Measurements from ENCODE around the gene NRXN3. TPM values are rescaled to one million over a fixed set of nuclear protein-coding genes. Genes with fewer than 3 reads are reported as not detected.

NRXN3 gene
- total and polyA plus RNA-seq, 2 experiments from 2014 or later = 1.0 to 1.8 TPM

DNA sequence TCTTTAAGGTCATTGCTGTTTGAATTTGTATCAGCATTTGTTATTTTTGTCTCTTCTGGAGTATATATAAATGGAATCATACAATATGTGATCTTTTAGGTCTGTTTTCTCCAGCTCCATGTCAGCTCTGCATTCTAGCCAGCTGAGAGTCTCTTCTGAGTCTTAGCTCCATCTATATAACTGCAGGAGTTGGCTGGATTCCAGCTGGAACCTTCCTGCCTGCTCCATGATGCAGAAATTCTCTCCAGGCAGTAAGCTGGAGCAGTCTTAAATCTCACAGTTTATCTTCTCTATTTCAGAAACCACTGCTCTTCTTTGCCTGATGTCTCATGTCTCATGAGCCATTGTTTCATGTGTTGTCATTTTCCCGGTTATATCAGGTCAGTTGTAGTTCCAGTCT lies 827.6 kb downstream of the NRXN3 start:
- Mint-ChIP-seq H3K9me3 (no peaks in the 10 kb centered on the region), H3K27me3 (ENCODE audit: insufficient read depth, low read depth, poor library complexity) (peaks cover 2% of the 10 kb centered on the region), H3K36me3 (ENCODE audit: low read depth) (no peaks in the 10 kb centered on the region), H3K27ac (no peak overlapping the region), H3K4me3 (no peak overlapping the region), H3K4me1 (peaks cover 5% of the 10 kb centered on the region; the same call in 1 of the 3 replicates)
- Histone ChIP-seq H4K20me1 (replicated peaks; ENCODE audit: insufficient read depth) (no peaks in the 10 kb centered on the region), H3K9me2 (ENCODE audit: insufficient read depth) (no peaks in the 10 kb centered on the region), H2AFZ (no peak overlapping the region), H3K4me2 (no peak overlapping the region), H3F3A (replicated peaks; ENCODE audit: low read depth) (no peaks in the 10 kb centered on the region), H3K27ac (ENCODE audit: low read depth) (no peak overlapping the region), H3K4me3 (no peak overlapping the region), H3K27me3 (ENCODE audit: insufficient read depth) (no peaks in the 10 kb centered on the region), H3K4me1 (ENCODE audit: insufficient read depth) (no peaks in the 10 kb centered on the region), H3K79me2 (replicated peaks; ENCODE audit: insufficient read depth) (no peaks in the 10 kb centered on the region), H3K36me3 (ENCODE audit: insufficient read depth) (no peaks in the 10 kb centered on the region)
- ATAC-seq (no peak), DNase-seq (ENCODE audit: low spot score) (no peak)
- TF ChIP-seq CREB1 (CRISPR knock-in tag; IDR thresholded peaks at IDR 0.05; ENCODE audit: low read depth) (no peak), NANOG (IDR thresholded peaks at IDR 0.05; ENCODE audit: borderline replicate concordance) (no peak), ZNF331 (CRISPR knock-in tag; IDR thresholded peaks at IDR 0.05; ENCODE audit: low read depth) (no peak), JUNB (IDR thresholded peaks at IDR 0.05; ENCODE audit: unreplicated experiment) (no peak)

DNA sequence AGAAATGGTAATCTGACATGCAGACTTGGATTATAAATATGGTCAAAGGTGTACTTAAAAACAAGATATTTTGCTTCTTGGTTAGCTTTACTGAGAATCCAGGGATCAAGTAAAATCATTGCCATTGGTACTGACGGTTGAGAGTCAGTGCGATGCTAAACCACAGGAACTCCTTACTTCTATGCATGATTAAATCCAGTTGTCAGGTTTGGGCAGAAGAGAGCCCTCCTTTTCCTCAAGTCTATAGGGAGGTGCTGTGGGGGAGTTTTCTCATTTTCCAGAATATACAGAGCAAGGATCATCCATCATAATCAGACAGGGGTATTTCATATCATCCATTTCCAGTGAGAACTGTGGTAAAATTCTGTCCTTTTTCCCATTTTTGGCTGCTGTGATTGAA lies 839.1 kb downstream of the NRXN3 start:
- no peak overlapping the region for H3K27ac Mint-ChIP-seq
- H3K4me3 Mint-ChIP-seq = no peak overlapping the region
- H3K9me2 ChIP-seq (ENCODE audit: insufficient read depth) = no peaks in the 10 kb centered on the region
- no peaks in the 10 kb centered on the region for H3K4me1 ChIP-seq (ENCODE audit: insufficient read depth)
- 0 out of 2 replicates have a peak, but pooled peaks cover 3% of the 10 kb centered on the region for H4K20me1 ChIP-seq (replicated peaks; ENCODE audit: insufficient read depth)
- DNase-seq (ENCODE audit: low spot score) (no peak), ATAC-seq (no peak)
- no peak overlapping the region for H2AFZ ChIP-seq
- no peaks in the 10 kb centered on the region for H3K27me3 ChIP-seq (ENCODE audit: insufficient read depth)
- no peaks in the 10 kb centered on the region for H3K36me3 Mint-ChIP-seq (ENCODE audit: low read depth)
- no peaks in the 10 kb centered on the region for H3F3A ChIP-seq (replicated peaks; ENCODE audit: low read depth)
- 0 out of 2 replicates have a peak, but pooled peaks cover 4% of the 10 kb centered on the region for H3K36me3 ChIP-seq (ENCODE audit: insufficient read depth)
- H3K27ac ChIP-seq (ENCODE audit: low read depth) = no peak overlapping the region
- no peak overlapping the region for H3K4me2 ChIP-seq
- no peaks in the 10 kb centered on the region for H3K9me3 Mint-ChIP-seq
- no peak overlapping the region for H3K4me3 ChIP-seq
- no peaks in the 10 kb centered on the region for H3K27me3 Mint-ChIP-seq (ENCODE audit: insufficient read depth, low read depth, poor library complexity)
- H3K4me1 Mint-ChIP-seq = peaks cover 5% of the 10 kb centered on the region; the same call in 2 of the 3 replicates
- no peaks in the 10 kb centered on the region for H3K79me2 ChIP-seq (replicated peaks; ENCODE audit: insufficient read depth)
- TF ChIP-seq ZNF331 (CRISPR knock-in tag; IDR thresholded peaks at IDR 0.05; ENCODE audit: low read depth) (no peak), CREB1 (CRISPR knock-in tag; IDR thresholded peaks at IDR 0.05; ENCODE audit: low read depth) (no peak), POLR2AphosphoS5 (IDR thresholded peaks at IDR 0.05; ENCODE audit: low read depth) (no peak), NANOG (IDR thresholded peaks at IDR 0.05; ENCODE audit: borderline replicate concordance) (no peak), ZNF114 (CRISPR knock-in tag; IDR thresholded peaks at IDR 0.05) (no peak), EZH2 (IDR thresholded peaks at IDR 0.05; ENCODE audit: low read depth, unreplicated experiment) (no peak), JUNB (IDR thresholded peaks at IDR 0.05; ENCODE audit: unreplicated experiment) (no peak), EZH2phosphoT487 (IDR thresholded peaks at IDR 0.05; ENCODE audit: unreplicated experiment) (no peak)
- TF ChIP-seq, protein P1, sequence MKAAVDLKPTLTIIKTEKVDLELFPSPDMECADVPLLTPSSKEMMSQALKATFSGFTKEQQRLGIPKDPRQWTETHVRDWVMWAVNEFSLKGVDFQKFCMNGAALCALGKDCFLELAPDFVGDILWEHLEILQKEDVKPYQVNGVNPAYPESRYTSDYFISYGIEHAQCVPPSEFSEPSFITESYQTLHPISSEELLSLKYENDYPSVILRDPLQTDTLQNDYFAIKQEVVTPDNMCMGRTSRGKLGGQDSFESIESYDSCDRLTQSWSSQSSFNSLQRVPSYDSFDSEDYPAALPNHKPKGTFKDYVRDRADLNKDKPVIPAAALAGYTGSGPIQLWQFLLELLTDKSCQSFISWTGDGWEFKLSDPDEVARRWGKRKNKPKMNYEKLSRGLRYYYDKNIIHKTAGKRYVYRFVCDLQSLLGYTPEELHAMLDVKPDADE (IDR thresholded peaks at IDR 0.05) = no peak
- TF ChIP-seq, protein P2, sequence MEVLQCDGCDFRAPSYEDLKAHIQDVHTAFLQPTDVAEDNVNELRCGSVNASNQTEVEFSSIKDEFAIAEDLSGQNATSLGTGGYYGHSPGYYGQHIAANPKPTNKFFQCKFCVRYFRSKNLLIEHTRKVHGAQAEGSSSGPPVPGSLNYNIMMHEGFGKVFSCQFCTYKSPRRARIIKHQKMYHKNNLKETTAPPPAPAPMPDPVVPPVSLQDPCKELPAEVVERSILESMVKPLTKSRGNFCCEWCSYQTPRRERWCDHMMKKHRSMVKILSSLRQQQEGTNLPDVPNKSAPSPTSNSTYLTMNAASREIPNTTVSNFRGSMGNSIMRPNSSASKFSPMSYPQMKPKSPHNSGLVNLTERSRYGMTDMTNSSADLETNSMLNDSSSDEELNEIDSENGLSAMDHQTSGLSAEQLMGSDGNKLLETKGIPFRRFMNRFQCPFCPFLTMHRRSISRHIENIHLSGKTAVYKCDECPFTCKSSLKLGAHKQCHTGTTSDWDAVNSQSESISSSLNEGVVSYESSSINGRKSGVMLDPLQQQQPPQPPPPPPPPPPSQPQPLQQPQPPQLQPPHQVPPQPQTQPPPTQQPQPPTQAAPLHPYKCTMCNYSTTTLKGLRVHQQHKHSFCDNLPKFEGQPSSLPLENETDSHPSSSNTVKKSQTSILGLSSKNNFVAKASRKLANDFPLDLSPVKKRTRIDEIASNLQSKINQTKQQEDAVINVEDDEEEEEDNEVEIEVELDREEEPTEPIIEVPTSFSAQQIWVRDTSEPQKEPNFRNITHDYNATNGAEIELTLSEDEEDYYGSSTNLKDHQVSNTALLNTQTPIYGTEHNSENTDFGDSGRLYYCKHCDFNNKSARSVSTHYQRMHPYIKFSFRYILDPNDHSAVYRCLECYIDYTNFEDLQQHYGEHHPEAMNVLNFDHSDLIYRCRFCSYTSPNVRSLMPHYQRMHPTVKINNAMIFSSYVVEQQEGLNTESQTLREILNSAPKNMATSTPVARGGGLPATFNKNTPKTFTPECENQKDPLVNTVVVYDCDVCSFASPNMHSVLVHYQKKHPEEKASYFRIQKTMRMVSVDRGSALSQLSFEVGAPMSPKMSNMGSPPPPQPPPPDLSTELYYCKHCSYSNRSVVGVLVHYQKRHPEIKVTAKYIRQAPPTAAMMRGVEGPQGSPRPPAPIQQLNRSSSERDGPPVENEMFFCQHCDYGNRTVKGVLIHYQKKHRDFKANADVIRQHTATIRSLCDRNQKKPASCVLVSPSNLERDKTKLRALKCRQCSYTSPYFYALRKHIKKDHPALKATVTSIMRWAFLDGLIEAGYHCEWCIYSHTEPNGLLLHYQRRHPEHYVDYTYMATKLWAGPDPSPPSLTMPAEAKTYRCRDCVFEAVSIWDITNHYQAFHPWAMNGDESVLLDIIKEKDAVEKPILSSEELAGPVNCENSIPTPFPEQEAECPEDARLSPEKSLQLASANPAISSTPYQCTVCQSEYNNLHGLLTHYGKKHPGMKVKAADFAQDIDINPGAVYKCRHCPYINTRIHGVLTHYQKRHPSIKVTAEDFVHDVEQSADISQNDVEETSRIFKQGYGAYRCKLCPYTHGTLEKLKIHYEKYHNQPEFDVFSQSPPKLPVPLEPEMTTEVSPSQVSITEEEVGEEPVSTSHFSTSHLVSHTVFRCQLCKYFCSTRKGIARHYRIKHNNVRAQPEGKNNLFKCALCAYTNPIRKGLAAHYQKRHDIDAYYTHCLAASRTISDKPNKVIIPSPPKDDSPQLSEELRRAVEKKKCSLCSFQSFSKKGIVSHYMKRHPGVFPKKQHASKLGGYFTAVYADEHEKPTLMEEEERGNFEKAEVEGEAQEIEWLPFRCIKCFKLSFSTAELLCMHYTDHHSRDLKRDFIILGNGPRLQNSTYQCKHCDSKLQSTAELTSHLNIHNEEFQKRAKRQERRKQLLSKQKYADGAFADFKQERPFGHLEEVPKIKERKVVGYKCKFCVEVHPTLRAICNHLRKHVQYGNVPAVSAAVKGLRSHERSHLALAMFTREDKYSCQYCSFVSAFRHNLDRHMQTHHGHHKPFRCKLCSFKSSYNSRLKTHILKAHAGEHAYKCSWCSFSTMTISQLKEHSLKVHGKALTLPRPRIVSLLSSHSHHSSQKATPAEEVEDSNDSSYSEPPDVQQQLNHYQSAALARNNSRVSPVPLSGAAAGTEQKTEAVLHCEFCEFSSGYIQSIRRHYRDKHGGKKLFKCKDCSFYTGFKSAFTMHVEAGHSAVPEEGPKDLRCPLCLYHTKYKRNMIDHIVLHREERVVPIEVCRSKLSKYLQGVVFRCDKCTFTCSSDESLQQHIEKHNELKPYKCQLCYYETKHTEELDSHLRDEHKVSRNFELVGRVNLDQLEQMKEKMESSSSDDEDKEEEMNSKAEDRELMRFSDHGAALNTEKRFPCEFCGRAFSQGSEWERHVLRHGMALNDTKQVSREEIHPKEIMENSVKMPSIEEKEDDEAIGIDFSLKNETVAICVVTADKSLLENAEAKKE (CRISPR knock-in tag; IDR thresholded peaks at IDR 0.05) = no peak
- TF ChIP-seq, protein P3, sequence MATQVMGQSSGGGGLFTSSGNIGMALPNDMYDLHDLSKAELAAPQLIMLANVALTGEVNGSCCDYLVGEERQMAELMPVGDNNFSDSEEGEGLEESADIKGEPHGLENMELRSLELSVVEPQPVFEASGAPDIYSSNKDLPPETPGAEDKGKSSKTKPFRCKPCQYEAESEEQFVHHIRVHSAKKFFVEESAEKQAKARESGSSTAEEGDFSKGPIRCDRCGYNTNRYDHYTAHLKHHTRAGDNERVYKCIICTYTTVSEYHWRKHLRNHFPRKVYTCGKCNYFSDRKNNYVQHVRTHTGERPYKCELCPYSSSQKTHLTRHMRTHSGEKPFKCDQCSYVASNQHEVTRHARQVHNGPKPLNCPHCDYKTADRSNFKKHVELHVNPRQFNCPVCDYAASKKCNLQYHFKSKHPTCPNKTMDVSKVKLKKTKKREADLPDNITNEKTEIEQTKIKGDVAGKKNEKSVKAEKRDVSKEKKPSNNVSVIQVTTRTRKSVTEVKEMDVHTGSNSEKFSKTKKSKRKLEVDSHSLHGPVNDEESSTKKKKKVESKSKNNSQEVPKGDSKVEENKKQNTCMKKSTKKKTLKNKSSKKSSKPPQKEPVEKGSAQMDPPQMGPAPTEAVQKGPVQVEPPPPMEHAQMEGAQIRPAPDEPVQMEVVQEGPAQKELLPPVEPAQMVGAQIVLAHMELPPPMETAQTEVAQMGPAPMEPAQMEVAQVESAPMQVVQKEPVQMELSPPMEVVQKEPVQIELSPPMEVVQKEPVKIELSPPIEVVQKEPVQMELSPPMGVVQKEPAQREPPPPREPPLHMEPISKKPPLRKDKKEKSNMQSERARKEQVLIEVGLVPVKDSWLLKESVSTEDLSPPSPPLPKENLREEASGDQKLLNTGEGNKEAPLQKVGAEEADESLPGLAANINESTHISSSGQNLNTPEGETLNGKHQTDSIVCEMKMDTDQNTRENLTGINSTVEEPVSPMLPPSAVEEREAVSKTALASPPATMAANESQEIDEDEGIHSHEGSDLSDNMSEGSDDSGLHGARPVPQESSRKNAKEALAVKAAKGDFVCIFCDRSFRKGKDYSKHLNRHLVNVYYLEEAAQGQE (IDR thresholded peaks at IDR 0.05; ENCODE audit: unreplicated experiment) = no peak

Data from GM23338 (cell line).